ENCODE results near the gene ARMC12. TPM values are rescaled to one million over a fixed set of nuclear protein-coding genes. Genes with fewer than 3 reads are reported as not detected.
A peak's percentile ranks its signal among the peaks of the same experiment; 100 is the strongest.

Gene ARMC12
- total and polyA plus RNA-seq, 2 of the 13 experiments (the other 11 are each of a cell fraction or from before 2014, with no cell fraction given), result 1.3 TPM; not detected in 1

DNA sequence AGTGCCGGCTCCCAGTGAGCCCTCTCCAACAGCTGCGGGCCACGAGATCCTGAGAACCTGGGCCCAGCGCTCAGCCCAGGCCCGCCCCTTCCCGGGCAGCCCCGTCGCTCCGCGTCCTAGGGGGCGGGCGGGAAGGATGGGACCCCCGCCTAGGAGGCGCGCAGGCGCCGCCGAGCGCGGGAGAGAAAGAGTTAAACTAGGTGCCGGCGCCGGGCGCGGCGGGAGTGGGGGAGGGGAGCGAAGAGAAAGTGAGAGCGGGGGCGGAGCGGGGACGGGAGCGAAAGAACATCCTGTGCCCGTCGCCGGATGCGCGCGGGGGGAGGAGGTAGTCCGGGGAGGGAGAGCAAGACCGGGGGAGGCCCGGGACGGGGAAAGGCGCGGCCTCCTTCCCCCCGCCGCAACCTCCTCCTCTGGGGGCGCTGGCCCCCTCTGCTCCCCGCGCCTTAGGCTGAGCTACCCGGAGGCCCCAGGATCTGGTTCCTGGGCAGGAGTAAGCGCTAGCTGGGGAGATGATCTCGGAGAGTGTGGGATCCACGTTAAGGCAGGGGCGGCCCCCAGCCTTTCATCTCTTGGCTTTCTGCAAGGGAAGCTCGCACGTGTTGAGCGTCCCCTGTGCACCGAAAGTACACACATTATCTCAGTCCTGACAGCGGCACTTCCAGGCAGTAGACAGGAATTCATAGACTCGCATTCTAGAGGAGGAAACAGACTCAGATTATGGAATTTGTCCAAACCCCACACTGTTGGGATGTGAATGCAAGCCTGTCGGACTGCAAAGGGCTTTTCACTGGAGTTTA, 4.9 kb upstream of the ARMC12 start (continued):
- TF ChIP-seq HOXA3 (CRISPR knock-in tag; IDR thresholded peaks at IDR 0.05), result peak; percentile 53
- peak; percentile 69 for TF ChIP-seq CHD2 (IDR thresholded peaks at IDR 0.05; ENCODE audit: low read depth, low read length)
- TF ChIP-seq ZNF558 (CRISPR knock-in tag; IDR thresholded peaks at IDR 0.05; ENCODE audit: borderline replicate concordance), result peak; percentile 97; the same call in 1 of the 2 replicates
- TF ChIP-seq, protein P1, sequence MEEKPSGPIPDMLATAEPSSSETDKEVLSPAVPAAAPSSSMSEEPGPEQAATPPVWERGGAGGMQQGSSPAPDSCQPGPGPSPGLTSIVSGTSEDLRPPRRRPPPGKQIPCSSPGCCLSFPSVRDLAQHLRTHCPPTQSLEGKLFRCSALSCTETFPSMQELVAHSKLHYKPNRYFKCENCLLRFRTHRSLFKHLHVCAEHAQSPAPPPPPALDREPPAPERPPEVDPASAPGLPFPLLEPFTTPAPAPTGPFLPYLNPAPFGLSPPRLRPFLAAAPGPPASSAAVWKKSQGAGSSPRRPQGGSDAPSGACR (CRISPR knock-in tag; IDR thresholded peaks at IDR 0.05), result peak; percentile 91; the same call in 1 of the 2 replicates
- TF ChIP-seq SPEN (CRISPR knock-in tag; IDR thresholded peaks at IDR 0.05; ENCODE audit: low read depth), result peak; percentile 88
- no peak for TF ChIP-seq RFX1 (IDR thresholded peaks at IDR 0.05)
- TF ChIP-seq MAFF (IDR thresholded peaks at IDR 0.05; ENCODE audit: low read depth, low read length), result no peak
- no peak for TF ChIP-seq ZNF235 (CRISPR knock-in tag; IDR thresholded peaks at IDR 0.05; ENCODE audit: borderline replicate concordance)
- TF ChIP-seq MAFK (conservative IDR thresholded peaks at IDR 0.05 in 1 of 2, IDR thresholded peaks at IDR 0.05 in 1 of 2; ENCODE audit: low read length in 2 of 2), result no peak
- TF ChIP-seq, protein P2, sequence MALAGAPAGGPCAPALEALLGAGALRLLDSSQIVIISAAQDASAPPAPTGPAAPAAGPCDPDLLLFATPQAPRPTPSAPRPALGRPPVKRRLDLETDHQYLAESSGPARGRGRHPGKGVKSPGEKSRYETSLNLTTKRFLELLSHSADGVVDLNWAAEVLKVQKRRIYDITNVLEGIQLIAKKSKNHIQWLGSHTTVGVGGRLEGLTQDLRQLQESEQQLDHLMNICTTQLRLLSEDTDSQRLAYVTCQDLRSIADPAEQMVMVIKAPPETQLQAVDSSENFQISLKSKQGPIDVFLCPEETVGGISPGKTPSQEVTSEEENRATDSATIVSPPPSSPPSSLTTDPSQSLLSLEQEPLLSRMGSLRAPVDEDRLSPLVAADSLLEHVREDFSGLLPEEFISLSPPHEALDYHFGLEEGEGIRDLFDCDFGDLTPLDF (CRISPR knock-in tag; IDR thresholded peaks at IDR 0.05), result no peak; the same call in 1 of the 2 replicates
- TF ChIP-seq ZNF3 (CRISPR knock-in tag; IDR thresholded peaks at IDR 0.05), result peak; percentile 22; the same call in 1 of the 2 replicates
- peak; percentile 8; the same call in 1 of the 2 replicates for TF ChIP-seq MAZ (IDR thresholded peaks at IDR 0.05; ENCODE audit: borderline replicate concordance, low read depth, low read length)
- peak; percentile 89 for TF ChIP-seq MAZ (CRISPR knock-in tag; IDR thresholded peaks at IDR 0.05; ENCODE audit: low read depth)
- TF ChIP-seq, protein P3, sequence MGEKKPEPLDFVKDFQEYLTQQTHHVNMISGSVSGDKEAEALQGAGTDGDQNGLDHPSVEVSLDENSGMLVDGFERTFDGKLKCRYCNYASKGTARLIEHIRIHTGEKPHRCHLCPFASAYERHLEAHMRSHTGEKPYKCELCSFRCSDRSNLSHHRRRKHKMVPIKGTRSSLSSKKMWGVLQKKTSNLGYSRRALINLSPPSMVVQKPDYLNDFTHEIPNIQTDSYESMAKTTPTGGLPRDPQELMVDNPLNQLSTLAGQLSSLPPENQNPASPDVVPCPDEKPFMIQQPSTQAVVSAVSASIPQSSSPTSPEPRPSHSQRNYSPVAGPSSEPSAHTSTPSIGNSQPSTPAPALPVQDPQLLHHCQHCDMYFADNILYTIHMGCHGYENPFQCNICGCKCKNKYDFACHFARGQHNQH (CRISPR knock-in tag; IDR thresholded peaks at IDR 0.05), result peak; percentile 90; the same call in 1 of the 2 replicates
- TF ChIP-seq PAF1 (CRISPR knock-in tag; IDR thresholded peaks at IDR 0.05), result no peak
- TF ChIP-seq POLR2G (IDR thresholded peaks at IDR 0.05; ENCODE audit: low read depth, low read length), result peak; percentile 91
- TF ChIP-seq, protein P4, sequence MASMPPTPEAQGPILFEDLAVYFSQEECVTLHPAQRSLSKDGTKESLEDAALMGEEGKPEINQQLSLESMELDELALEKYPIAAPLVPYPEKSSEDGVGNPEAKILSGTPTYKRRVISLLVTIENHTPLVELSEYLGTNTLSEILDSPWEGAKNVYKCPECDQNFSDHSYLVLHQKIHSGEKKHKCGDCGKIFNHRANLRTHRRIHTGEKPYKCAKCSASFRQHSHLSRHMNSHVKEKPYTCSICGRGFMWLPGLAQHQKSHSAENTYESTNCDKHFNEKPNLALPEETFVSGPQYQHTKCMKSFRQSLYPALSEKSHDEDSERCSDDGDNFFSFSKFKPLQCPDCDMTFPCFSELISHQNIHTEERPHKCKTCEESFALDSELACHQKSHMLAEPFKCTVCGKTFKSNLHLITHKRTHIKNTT (CRISPR knock-in tag; IDR thresholded peaks at IDR 0.05), result 0 out of 2 replicates have a peak, but pooled peaks have one; percentile 65
- TF ChIP-seq ZNF713 (CRISPR knock-in tag; IDR thresholded peaks at IDR 0.05), result 0 out of 2 replicates have a peak, but pooled peaks have one; percentile 73
- peak; percentile 58; the same call in 1 of the 2 replicates for TF ChIP-seq SP2 (CRISPR knock-in tag; IDR thresholded peaks at IDR 0.05)
- TF ChIP-seq, protein P5, sequence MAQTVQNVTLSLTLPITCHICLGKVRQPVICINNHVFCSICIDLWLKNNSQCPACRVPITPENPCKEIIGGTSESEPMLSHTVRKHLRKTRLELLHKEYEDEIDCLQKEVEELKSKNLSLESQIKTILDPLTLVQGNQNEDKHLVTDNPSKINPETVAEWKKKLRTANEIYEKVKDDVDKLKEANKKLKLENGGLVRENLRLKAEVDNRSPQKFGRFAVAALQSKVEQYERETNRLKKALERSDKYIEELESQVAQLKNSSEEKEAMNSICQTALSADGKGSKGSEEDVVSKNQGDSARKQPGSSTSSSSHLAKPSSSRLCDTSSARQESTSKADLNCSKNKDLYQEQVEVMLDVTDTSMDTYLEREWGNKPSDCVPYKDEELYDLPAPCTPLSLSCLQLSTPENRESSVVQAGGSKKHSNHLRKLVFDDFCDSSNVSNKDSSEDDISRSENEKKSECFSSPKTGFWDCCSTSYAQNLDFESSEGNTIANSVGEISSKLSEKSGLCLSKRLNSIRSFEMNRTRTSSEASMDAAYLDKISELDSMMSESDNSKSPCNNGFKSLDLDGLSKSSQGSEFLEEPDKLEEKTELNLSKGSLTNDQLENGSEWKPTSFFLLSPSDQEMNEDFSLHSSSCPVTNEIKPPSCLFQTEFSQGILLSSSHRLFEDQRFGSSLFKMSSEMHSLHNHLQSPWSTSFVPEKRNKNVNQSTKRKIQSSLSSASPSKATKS (CRISPR knock-in tag; IDR thresholded peaks at IDR 0.05), result 0 out of 2 replicates have a peak, but pooled peaks have one; percentile 49
- TF ChIP-seq, protein P6, sequence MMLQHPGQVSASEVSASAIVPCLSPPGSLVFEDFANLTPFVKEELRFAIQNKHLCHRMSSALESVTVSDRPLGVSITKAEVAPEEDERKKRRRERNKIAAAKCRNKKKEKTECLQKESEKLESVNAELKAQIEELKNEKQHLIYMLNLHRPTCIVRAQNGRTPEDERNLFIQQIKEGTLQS (CRISPR knock-in tag; IDR thresholded peaks at IDR 0.05), result peak; percentile 30

Data from HepG2 (cell line).